HEK293 (cell line): Measurements from ENCODE around the gene C6orf136.

Source experiments
- BCL11A ChIP-seq: fragments of 450-650 bp; formaldehyde crosslinking; IDR thresholded peaks from 2 replicates; pipeline ENCODE4 v1.5.1; 2016; ENCODE audit warnings: low read depth, missing biosample characterization, missing genetic modification characterization
- GLI2 ChIP-seq: fragments of 450-650 bp; formaldehyde crosslinking; IDR thresholded peaks from 2 replicates; pipeline ENCODE4; 2017; ENCODE audit warnings: missing biosample characterization, missing genetic modification characterization, low read depth, borderline replicate concordance
- KLF9 ChIP-seq: fragments of 450-650 bp; formaldehyde crosslinking; IDR thresholded peaks from 2 replicates; pipeline ENCODE4 v1.5.1; 2016; ENCODE audit warnings: missing biosample characterization, missing genetic modification characterization, low read depth
- OSR2 ChIP-seq: fragments of 450-650 bp; formaldehyde crosslinking; IDR thresholded peaks from 2 replicates; pipeline ENCODE4 v1.5.1; 2016; ENCODE audit warnings: missing biosample characterization, missing genetic modification characterization
- PRDM10 ChIP-seq: fragments of 450-650 bp; formaldehyde crosslinking; IDR thresholded peaks from 2 replicates; pipeline ENCODE4 v1.5.1; 2016; ENCODE audit warnings: missing biosample characterization, missing genetic modification characterization
- SP2 ChIP-seq: fragments of 450-650 bp; formaldehyde crosslinking; IDR thresholded peaks from 2 replicates; pipeline ENCODE4 v1.5.1; 2016; ENCODE audit warnings: missing biosample characterization, missing genetic modification characterization
- ZBTB10 ChIP-seq: fragments of 450-650 bp; formaldehyde crosslinking; IDR thresholded peaks from 2 replicates; pipeline ENCODE4 v1.5.1; 2016; ENCODE audit warnings: missing biosample characterization, missing genetic modification characterization
- ZBTB20 ChIP-seq: fragments of 450-650 bp; formaldehyde crosslinking; IDR thresholded peaks from 2 replicates; pipeline ENCODE4 v1.5.1; 2016; ENCODE audit warnings: missing biosample characterization, missing genetic modification characterization
- ZBTB26 ChIP-seq: fragments of 450-650 bp; formaldehyde crosslinking; optimal IDR thresholded peaks from 2 replicates; pipeline ENCODE3; 2016; ENCODE audit warnings: missing biosample characterization, mild to moderate bottlenecking, missing genetic modification characterization
- ZBTB44 ChIP-seq: fragments of 450-650 bp; IDR thresholded peaks from 2 replicates; pipeline ENCODE4 v1.5.1; 2018; ENCODE audit warnings: missing biosample characterization, mild to moderate bottlenecking, missing genetic modification characterization
- ZBTB6 ChIP-seq: fragments of 450-650 bp; formaldehyde crosslinking; IDR thresholded peaks from 2 replicates; pipeline ENCODE4 v1.5.1; 2017; ENCODE audit warnings: missing biosample characterization, missing genetic modification characterization
- ZNF132 ChIP-seq: fragments of 450-650 bp; formaldehyde crosslinking; IDR thresholded peaks from 2 replicates; pipeline ENCODE4 v1.5.1; 2017; ENCODE audit warnings: missing biosample characterization, missing genetic modification characterization, borderline replicate concordance
- ZNF23 ChIP-seq: fragments of 450-650 bp; formaldehyde crosslinking; IDR thresholded peaks from 2 replicates; pipeline ENCODE4 v1.5.1; 2016; ENCODE audit warnings: missing biosample characterization, missing genetic modification characterization, borderline replicate concordance
- ZNF26 ChIP-seq: fragments of 450-650 bp; formaldehyde crosslinking; IDR thresholded peaks from 2 replicates; pipeline ENCODE4 v1.5.1; 2016; ENCODE audit warnings: missing biosample characterization, missing genetic modification characterization
- ZNF274 ChIP-seq, 2 experiments: fragments of 200-500 bp in 1 of 2; fragments of 450-650 bp in 1 of 2; sonication (Bioruptor generic) in 1 of 2; formaldehyde crosslinking in 1 of 2; IDR thresholded peaks; 2 replicates each; pipeline versions ENCODE4 v1.5.1 to v1.6.1; 2014 to 2016; ENCODE audit warnings: borderline replicate concordance in 1 of 2, inconsistent platforms in 1 of 2, low read length in 1 of 2, missing biosample characterization in 1 of 2, missing genetic modification characterization in 1 of 2
- ZNF561 ChIP-seq: fragments of 450-650 bp; IDR thresholded peaks from 2 replicates; pipeline ENCODE4 v1.5.1; 2018; ENCODE audit warnings: missing biosample characterization, missing genetic modification characterization, borderline replicate concordance
- ZNF596 ChIP-seq: fragments of 450-650 bp; IDR thresholded peaks from 2 replicates; pipeline ENCODE4 v1.5.0; 2018; ENCODE audit warnings: missing biosample characterization, mild to moderate bottlenecking, missing genetic modification characterization, moderate library complexity
- ZNF610 ChIP-seq: fragments of 450-650 bp; formaldehyde crosslinking; IDR thresholded peaks from 2 replicates; pipeline ENCODE4 v1.5.1; 2016; ENCODE audit warnings: missing biosample characterization, missing genetic modification characterization, borderline replicate concordance
- ZNF626 ChIP-seq: fragments of 450-650 bp; sonication (Bioruptor Pico); formaldehyde crosslinking; IDR thresholded peaks from 2 replicates; pipeline ENCODE4 v1.5.1; 2018; ENCODE audit warnings: missing biosample characterization, missing genetic modification characterization, inconsistent platforms
- ZNF629 ChIP-seq: fragments of 450-650 bp; formaldehyde crosslinking; IDR thresholded peaks from 2 replicates; pipeline ENCODE4 v1.5.1; 2017; ENCODE audit warnings: missing biosample characterization, missing genetic modification characterization
- ZNF654 ChIP-seq: fragments of 450-650 bp; formaldehyde crosslinking; IDR thresholded peaks from 2 replicates; pipeline ENCODE4 v1.5.1; 2016; ENCODE audit warnings: low read depth, missing biosample characterization, missing genetic modification characterization
- ZNF658 ChIP-seq: fragments of 450-650 bp; formaldehyde crosslinking; IDR thresholded peaks from 2 replicates; pipeline ENCODE4; 2016; ENCODE audit warnings: missing biosample characterization, missing genetic modification characterization
- ZNF660 ChIP-seq: fragments of 450-650 bp; IDR thresholded peaks from 2 replicates; pipeline ENCODE4 v1.5.1; 2018; ENCODE audit warnings: missing biosample characterization, mild to moderate bottlenecking, missing genetic modification characterization
- ZNF664 ChIP-seq: fragments of 450-650 bp; formaldehyde crosslinking; IDR thresholded peaks from 2 replicates; pipeline ENCODE4 v1.5.1; 2016; ENCODE audit warnings: missing biosample characterization, missing genetic modification characterization
- ZNF747 ChIP-seq: fragments of 450-650 bp; formaldehyde crosslinking; IDR thresholded peaks from 2 replicates; pipeline ENCODE4 v1.5.1; 2016; ENCODE audit warnings: missing biosample characterization, missing genetic modification characterization
- ZNF76 ChIP-seq: fragments of 450-650 bp; formaldehyde crosslinking; IDR thresholded peaks from 2 replicates; pipeline ENCODE4; 2016; ENCODE audit warnings: low read depth, missing biosample characterization, missing genetic modification characterization, borderline replicate concordance

Gene C6orf136

GRCh38 chr6:30672445-30673253, 25.7 kb downstream of the C6orf136 start, which contains the start of gene DHX16 (continued):
- TF ChIP-seq ZNF274 (IDR thresholded peaks at IDR 0.05; ENCODE audit: low read length) (no peak), ZNF274 (tag by site-specific recombination; IDR thresholded peaks at IDR 0.05; ENCODE audit: borderline replicate concordance) (no peak), PRDM10 (tag by site-specific recombination) (peak; percentile 68), ZNF132 (tag by site-specific recombination) (no peak), ZNF626 (tag by site-specific recombination) (no peak), ZNF26 (no peak), BCL11A (tag by site-specific recombination) (no peak), KLF9 (tag by site-specific recombination) (no peak), ZNF610 (tag by site-specific recombination) (peak; percentile 55; the same call in 1 of the 2 replicates), ZNF596 (tag by site-specific recombination) (no peak), ZBTB26 (peak; percentile 31), ZBTB20 (peak; percentile 78), ZNF76 (peak; percentile 38; the same call in 1 of the 2 replicates), ZNF658 (tag by site-specific recombination) (0 out of 2 replicates have a peak, but pooled peaks have one; percentile 48), GLI2 (tag by site-specific recombination) (no peak), OSR2 (no peak), ZNF561 (tag by site-specific recombination) (peak; percentile 100), ZBTB10 (peak; percentile 54; the same call in 1 of the 2 replicates), ZNF654 (tag by site-specific recombination) (peak; percentile 74), SP2 (tag by site-specific recombination) (peak; percentile 56; the same call in 1 of the 2 replicates), ZNF747 (tag by site-specific recombination) (no peak), ZBTB44 (0 out of 2 replicates have a peak, but pooled peaks have one; percentile 25), ZNF629 (tag by site-specific recombination) (peak; percentile 78), ZNF23 (tag by site-specific recombination) (no peak), ZNF660 (tag by site-specific recombination) (peak; percentile 98), ZNF664 (tag by site-specific recombination) (peak; percentile 100), ZBTB6 (peak; percentile 57; the same call in 1 of the 2 replicates)
